Urinary bladder (tissue), 4 donors: Measurements from ENCODE around the gene TMEM37. TPM values are rescaled to one million over a fixed set of nuclear protein-coding genes. Genes with fewer than 3 reads are reported as not detected.

Experiments
- DNase-seq: peaks from one replicate; pipeline ENCODE4 v3.0.0-alpha.2; 2015; ENCODE audit errors: extremely low spot score
- H3K27ac ChIP-seq: one replicate; pipeline ENCODE4 v1.5.1; 2013; ENCODE audit warnings: low read depth, mild to moderate bottlenecking, moderate library complexity
- H3K36me3 ChIP-seq: one replicate; pipeline ENCODE4 v1.6.1; 2013; ENCODE audit warnings: mild to moderate bottlenecking, moderate library complexity; ENCODE audit not compliant: insufficient read depth
- H3K4me1 ChIP-seq: one replicate; pipeline ENCODE4 v1.6.1; 2013; ENCODE audit warnings: mild to moderate bottlenecking, moderate library complexity; ENCODE audit not compliant: insufficient read depth
- H3K4me3 ChIP-seq: one replicate; pipeline ENCODE4 v1.5.1; 2013; ENCODE audit warnings: low read depth, low read length
- WGBS: extraction: QIAGEN DNeasy Blood & Tissue Kit; methylation state at CpG from one replicate; pipeline ENCODE4 v1.1.7; 2013; 5-methylcytosine and 5-hydroxymethylcytosine counted together
- polyA plus RNA-seq: library from polyadenylated mRNA; stranded (reverse); fragments of 200-250 nt; gene quantifications from one replicate; pipeline ENCODE4 v1.2.3, GENCODE V29; 2013
- total RNA-seq: library from RNA; depleted of rRNA; stranded (reverse); fragments of >200 nt; gene quantifications from one replicate; pipeline ENCODE4 v1.2.3, GENCODE V29; 2014
- donor health status: healthy with polysubstance abuse.
- donor health status: healthy.

TMEM37 gene
- total and polyA plus RNA-seq, 2 donors, result 1.1 to 7.8 TPM

DNA sequence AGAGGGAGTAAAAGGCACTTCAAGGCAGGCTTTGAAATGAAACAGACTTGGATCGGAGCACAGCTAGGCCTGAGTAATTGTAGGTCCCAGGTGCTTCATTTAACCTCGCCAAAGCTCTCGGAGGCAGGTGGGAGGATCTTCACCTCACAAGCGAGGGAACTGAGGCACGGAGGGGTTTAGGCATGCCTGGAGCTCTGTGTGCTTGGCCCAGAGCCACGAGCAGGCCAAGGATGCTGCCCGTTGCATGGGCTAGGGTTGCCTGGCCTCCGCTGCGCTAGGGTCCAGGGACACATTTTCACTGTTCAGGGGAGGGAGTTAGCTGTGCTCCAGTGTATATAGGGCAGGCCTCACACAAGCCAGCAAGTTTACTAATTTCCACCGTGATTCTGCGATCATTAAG is 11.2 kb downstream of the TMEM37 start:
- Histone ChIP-seq H3K4me3 (no peak overlapping the region), H3K27ac (no peak overlapping the region), H3K4me1 (no peaks in the 10 kb centered on the region), H3K36me3 (no peaks in the 10 kb centered on the region)
- 94% methylated on average over 11 of the region's 11 CpGs for WGBS
- DNase-seq, result no peak

DNA sequence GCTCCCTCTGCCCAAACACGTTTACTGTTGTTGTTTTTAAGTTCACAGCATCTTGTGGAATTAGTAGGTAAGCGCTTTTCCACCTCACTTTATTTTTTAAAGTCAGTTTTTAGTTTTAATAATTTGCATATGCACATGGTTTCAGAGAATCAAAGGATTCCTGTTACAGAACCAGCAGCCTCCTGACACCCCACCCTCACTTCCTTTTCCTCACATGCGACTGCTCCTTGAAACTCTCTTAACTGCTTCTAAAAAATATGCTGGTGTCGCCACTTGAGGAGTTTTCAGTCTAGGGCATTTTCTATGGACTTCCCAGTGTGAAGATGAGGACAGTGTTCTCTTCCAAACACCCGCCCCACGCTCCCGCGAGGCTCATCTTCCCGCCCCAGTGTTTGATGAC is 14.4 kb downstream of the TMEM37 start:
- WGBS, result 71% methylated on average over 9 of the region's 9 CpGs
- Histone ChIP-seq H3K4me3 (no peak overlapping the region), H3K36me3 (no peaks in the 10 kb centered on the region), H3K27ac (no peak overlapping the region), H3K4me1 (no peaks in the 10 kb centered on the region)
- DNase-seq, result no peak

DNA sequence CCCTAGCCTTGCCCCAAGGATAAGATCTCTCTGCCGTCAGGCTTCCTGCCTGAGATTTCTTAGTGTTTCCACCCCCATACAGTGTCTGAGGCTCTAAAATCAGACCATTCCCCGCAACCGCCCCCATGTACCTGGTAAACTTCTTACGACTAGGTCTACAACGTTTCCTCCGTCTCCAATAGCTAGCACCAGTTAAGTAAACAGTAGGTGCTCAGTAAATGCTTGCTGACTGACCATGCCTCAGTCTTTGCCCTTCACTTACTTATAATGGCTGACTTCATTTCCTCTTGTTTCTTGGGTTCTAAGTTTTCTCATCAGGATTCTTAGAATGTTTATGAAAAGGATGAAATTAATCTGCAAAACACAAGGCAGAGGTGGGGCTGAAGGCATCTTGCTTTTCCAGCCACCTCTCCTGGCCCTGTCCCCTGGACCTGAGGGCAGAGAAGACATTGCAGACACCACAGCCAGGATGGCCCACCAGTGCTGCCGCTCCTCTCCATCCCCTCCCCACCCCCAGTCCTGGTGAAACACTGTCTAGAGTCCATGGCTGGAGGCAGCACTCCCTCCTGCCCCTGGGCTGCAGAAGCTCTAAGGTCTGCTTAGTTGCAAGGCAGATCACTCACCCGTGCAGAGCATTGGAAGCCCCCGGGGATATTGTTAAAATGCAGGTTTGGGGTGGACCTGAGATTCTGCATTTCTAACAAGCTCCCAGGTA is 16.9 kb downstream of the TMEM37 start:
- H3K4me3 ChIP-seq, result no peak overlapping the region
- no peaks in the 10 kb centered on the region for H3K4me1 ChIP-seq
- H3K27ac ChIP-seq, result no peak overlapping the region
- no peaks in the 10 kb centered on the region for H3K36me3 ChIP-seq
- no peak for DNase-seq
- WGBS, result 75% methylated on average over 9 of the region's 9 CpGs

DNA sequence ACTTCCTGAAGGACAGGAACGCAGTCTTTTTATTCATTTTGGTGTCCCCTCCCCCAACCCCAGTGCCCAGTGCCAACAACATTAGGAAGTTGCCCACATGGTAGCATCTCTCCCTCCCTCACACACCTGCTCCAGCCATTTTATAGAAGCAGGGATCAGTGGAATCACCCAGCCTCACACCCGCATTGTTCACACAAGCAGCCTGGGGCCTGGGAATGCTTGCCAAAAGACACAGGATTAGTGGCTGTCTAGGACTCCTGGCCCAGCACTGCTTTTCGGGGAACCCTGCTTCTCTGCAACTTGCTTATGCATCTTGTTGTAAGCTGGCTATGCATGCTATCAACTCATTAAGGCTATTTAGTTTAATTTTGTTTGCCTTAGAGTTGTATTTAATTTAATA is 17.9 kb downstream of the TMEM37 start:
- no peak for DNase-seq
- Histone ChIP-seq H3K27ac (no peak overlapping the region), H3K4me1 (no peaks in the 10 kb centered on the region), H3K4me3 (no peak overlapping the region), H3K36me3 (no peaks in the 10 kb centered on the region)
- 72% methylated on average over 3 of the region's 3 CpGs for WGBS

DNA sequence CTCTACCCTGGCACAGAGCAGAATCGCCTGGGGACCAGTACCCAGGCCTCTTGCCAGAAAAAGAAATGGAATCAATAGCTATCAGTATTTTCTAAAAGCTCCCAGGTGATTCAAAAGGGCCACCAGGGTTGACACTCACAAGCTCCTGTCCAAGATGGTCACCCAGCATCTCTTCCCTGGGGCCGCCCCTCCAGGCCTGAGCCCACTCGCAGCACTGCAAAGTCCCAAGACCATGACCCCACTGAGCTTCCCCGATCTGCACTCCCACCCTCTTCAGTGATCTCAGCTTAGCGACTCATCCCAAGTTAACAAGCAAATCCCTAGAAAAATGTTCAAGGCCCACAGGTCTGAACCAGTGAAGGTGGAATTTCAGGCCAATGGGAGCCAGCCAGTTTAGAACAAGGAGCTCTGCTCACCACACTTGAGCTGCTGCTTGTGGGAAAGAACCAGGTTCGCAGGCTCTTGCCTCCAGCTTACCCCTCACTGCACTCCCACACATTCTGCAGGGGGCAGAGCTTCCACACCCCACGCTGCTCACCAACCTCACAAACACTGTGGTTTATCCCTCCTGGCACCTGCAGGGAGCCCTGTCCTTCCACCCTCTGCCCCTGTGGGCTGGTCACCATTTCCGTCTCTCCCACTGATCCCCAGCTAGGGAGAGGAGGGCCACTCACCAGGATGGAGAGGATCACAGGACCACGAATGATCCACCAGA is 19.8 kb downstream of the TMEM37 start:
- WGBS, result 87% methylated on average over 9 of the region's 9 CpGs
- Histone ChIP-seq H3K27ac (no peak overlapping the region), H3K36me3 (no peaks in the 10 kb centered on the region), H3K4me3 (no peak overlapping the region), H3K4me1 (no peaks in the 10 kb centered on the region)
- no peak for DNase-seq

DNA sequence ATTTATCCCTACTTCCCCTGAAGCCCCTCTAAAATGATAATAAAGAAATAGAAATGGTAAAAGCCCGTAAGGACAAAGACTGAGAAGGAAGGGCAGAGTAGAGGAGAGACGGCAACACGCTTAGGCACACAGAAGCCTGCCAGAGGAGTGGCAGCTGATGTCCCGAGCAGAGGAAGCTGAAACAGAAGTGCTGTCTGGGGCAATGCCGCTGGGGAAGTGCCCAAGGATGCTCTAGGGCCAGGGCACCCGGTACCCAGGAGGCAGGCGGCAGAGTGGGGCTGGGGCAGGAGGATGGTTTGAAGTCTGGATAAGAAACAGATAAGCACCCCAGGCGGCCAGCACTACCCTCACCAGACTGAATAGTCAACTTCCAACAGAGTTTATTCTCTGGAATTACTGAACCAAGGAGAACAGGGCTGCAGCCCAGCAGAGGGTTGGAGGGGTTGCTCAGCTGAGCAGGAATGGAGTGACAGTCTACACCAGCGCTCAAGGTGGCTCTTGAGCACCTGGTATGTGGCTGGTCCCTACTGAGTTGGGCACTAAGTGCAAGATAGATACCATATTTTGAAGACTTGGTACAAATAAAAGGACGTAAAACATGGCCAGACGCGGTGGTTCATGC is 22.4 kb downstream of the TMEM37 start:
- Histone ChIP-seq H3K27ac (no peak overlapping the region), H3K4me3 (no peak overlapping the region), H3K36me3 (no peaks in the 10 kb centered on the region), H3K4me1 (no peaks in the 10 kb centered on the region)
- DNase-seq, result no peak
- 70% methylated on average over 12 of the region's 12 CpGs for WGBS

DNA sequence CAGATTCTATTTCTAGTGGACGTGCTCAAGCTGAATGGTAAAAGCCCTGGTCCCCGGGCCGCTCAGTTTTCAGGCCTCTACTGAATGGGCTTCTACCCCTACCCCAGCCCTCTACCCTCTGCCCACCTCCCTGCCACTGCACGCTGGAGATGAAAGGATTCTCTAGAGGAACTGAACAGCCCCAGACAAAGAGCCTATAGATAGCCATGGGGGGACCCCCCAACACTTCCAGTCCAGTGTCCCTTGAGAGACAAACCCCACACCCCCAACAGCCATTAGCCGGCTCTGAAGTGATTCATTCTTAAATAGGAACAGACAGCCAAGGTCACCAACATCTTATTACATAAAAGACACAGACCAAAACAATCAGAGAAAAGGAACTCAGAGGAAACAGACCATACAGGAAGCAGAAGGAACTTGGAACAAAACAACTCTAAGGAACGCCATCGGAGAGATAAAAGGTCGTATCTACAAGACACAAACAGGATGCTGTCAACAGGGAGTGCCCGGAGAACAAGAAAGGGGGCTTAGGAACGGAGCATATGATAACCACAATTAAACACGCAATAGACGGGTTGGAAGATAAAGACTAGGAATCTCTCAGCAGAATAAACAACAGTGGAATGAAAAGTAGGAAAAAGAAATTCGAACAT is 23.5 kb downstream of the TMEM37 start:
- Histone ChIP-seq H3K27ac (no peak overlapping the region), H3K4me1 (no peaks in the 10 kb centered on the region), H3K36me3 (no peaks in the 10 kb centered on the region), H3K4me3 (no peak overlapping the region)
- no peak for DNase-seq
- WGBS, result 34% methylated on average over 13 of the region's 13 CpGs

DNA sequence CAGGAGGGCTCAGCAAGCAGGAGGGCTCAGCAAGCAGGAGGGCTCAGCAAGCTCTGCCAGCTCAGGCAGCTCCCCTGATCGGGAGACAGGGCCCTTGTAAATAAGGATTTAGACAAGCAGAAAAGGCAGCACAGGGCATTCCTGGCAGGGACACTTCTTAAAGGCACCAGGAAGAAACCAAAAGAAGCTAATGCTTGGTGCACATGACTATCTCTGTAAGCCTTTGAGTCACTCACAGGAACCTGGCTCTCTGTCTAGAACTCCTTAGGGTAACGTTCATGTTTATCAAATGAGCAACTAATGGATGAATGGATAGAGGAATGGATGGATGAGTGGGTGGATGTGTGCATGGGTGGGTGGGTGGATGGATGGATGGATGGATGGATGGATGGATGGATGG is 28.4 kb downstream of the TMEM37 start:
- H3K27ac ChIP-seq, result no peak overlapping the region
- 47% methylated on average over 2 of the region's 2 CpGs for WGBS
- no peak for DNase-seq
- H3K36me3 ChIP-seq, result no peaks in the 10 kb centered on the region
- H3K4me3 ChIP-seq, result no peak overlapping the region
- no peaks in the 10 kb centered on the region for H3K4me1 ChIP-seq

DNA sequence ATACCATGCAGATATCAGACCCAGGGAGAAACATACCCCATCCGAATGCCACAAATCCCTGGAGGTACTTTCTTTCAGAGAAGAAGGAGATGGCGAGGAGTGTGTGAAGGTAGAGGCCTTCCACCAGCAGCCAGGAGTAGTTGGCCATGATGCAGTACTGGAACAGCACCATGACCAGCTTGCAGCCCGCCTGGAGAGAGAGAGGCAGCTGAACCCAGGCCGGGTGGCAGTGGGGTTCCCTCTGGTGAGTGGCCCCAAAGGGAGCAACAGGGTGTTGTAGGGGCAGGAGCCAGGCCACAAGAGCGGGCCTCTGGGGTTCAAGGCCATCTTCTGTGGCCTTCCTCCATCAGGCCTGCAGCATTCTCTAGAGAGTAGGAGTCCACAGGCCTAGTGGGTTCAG is 30.2 kb downstream of the TMEM37 start:
- H3K27ac ChIP-seq, result no peak overlapping the region
- WGBS, result 96% methylated on average over 5 of the region's 5 CpGs
- no peaks in the 10 kb centered on the region for H3K4me1 ChIP-seq
- no peak for DNase-seq
- H3K36me3 ChIP-seq, result no peaks in the 10 kb centered on the region
- no peak overlapping the region for H3K4me3 ChIP-seq

DNA sequence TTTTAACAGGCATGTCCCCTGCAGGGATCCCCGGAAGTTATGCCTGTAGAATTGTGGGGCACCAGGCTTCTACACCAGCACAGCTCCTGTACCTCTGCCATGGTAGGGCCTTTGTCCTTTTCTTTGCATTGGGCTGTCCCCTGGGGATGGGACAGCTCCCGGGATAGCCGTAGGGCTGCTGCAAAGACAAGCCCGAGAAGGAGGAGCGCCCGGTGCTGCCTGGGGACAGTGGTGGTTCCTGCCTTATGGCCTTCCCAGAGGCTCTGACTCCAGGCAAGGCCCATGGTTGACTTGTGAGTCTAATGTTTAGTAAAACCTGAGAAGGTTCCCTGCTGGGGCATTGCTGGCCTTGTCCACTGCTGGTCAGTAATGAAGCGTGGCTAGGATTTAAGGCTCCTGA is 30.9 kb downstream of the TMEM37 start:
- DNase-seq, result no peak
- H3K27ac ChIP-seq, result no peak overlapping the region
- no peaks in the 10 kb centered on the region for H3K36me3 ChIP-seq
- H3K4me1 ChIP-seq, result no peaks in the 10 kb centered on the region
- no peak overlapping the region for H3K4me3 ChIP-seq
- WGBS, result 96% methylated on average over 7 of the region's 7 CpGs

DNA sequence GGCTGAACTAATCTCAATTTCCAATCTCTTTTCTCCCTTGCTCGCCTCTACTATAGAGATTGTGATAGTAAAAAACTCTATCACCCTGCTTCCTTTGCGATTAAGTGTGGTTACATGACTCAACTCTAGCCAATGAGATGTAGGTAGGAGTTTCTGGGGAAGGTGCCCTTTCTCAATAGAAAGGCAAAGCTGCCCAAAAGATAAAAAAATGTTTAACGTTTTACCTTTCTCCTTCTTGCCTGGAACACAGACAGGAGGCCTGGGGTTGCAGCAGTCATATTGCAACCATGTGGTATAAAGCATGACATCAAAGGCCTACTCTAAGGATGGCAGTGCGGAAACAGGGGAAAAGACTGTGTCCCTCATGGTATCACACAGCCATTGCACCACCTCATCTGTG is 31.5 kb downstream of the TMEM37 start:
- Histone ChIP-seq H3K4me1 (no peaks in the 10 kb centered on the region), H3K4me3 (no peak overlapping the region), H3K27ac (no peak overlapping the region), H3K36me3 (no peaks in the 10 kb centered on the region)
- DNase-seq, result no peak
- WGBS, result 62% methylated on average over 4 of the region's 4 CpGs

DNA sequence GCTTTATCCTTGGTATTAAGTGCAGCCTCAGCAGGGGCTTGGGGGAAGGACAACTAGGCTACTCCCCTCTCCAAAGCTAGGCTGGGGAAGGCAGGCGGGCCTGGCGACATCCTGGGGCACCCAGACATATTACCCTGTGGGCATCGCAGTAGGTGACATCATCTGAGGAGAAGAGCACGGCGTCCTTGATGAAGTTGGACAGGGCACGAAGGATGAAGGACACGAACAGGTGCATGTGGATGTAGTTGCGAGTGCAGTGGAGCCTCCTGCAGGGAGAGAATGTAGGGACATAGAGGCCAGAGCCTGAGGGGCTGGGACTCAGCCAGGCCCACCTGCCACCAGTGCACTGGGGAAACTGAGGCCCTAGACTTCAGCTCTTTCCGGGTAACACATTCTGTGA is 32.3 kb downstream of the TMEM37 start:
- Histone ChIP-seq H3K4me3 (no peak overlapping the region), H3K36me3 (no peaks in the 10 kb centered on the region), H3K27ac (no peak overlapping the region), H3K4me1 (no peaks in the 10 kb centered on the region)
- DNase-seq, result no peak
- 92% methylated on average over 9 of the region's 9 CpGs for WGBS

DNA sequence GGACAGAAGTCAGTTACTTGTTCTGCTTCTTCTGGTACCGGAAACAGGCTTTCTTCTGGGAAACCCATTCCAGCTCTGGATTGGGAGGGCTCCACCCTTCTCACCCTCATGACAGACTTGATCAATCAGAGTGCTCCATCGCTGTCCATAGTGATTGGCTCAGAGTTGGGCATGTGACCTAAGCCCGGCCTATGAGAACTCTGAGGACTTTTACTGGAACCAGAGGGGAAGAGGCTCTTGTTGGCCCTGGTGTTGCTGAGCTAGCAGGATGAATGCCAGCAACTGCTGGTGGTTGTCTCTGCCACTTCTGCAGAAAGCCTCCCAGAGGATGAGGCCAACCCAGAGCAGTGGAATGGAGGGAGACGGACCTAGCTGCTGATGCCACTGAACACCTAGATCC is 33.3 kb downstream of the TMEM37 start:
- no peaks in the 10 kb centered on the region for H3K36me3 ChIP-seq
- DNase-seq, result no peak
- WGBS, result 93% methylated on average over 4 of the region's 4 CpGs
- H3K4me1 ChIP-seq, result no peaks in the 10 kb centered on the region
- no peak overlapping the region for H3K4me3 ChIP-seq
- no peak overlapping the region for H3K27ac ChIP-seq

DNA sequence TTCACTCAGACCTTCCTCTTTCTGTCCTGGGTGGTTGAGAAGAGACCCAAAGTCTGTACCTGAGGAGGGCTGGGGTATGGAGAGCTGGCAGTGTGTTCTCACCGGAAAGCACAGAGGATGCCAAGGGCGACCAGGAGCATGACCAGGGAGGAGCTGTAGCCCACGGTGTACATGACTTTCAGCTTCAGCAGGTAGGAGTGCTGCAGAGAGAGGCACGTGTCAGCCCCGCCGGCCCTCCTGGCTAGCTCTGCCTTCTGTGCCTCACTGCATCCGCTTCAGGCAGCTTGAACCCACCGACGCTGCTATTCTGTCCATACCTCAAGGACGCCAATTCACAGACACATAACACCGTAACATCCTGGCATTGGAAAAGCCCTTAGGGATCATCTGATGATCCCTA is 34.0 kb downstream of the TMEM37 start:
- H3K4me3 ChIP-seq, result no peak overlapping the region
- no peak for DNase-seq
- WGBS, result 91% methylated on average over 11 of the region's 11 CpGs

More for the DNA sequence above, 34.0 kb downstream of the TMEM37 start:
- H3K36me3 ChIP-seq, result no peaks in the 10 kb centered on the region
- no peak overlapping the region for H3K27ac ChIP-seq
- H3K4me1 ChIP-seq, result no peaks in the 10 kb centered on the region
